Muscle of leg (tissue), 11 donors: ENCODE results near the gene BTNL8. TPM values are rescaled to one million over a fixed set of nuclear protein-coding genes. Genes with fewer than 3 reads are reported as not detected.
A peak's percentile ranks its signal among the peaks of the same experiment; 100 is the strongest.

ENCODE experiments used
- DNase-seq: peaks from one replicate; pipeline ENCODE4 v3.0.0; 2013
- H3K27ac ChIP-seq: one replicate; pipeline ENCODE4 v1.5.1; 2013; ENCODE audit warnings: mild to moderate bottlenecking, low read length, control low read depth
- H3K27me3 ChIP-seq: one replicate; pipeline ENCODE4 v1.6.1; 2013; ENCODE audit warnings: low read length; ENCODE audit not compliant: control insufficient read depth, insufficient read depth
- H3K36me3 ChIP-seq: one replicate; pipeline ENCODE4 v1.6.1; 2013; ENCODE audit warnings: low read length; ENCODE audit not compliant: control insufficient read depth, insufficient read depth
- H3K4me1 ChIP-seq: one replicate; pipeline ENCODE4 v1.6.1; 2013; ENCODE audit warnings: low read length; ENCODE audit not compliant: control insufficient read depth, insufficient read depth
- H3K4me3 ChIP-seq: one replicate; pipeline ENCODE4 v1.5.1; 2013; ENCODE audit warnings: low read length, control low read depth
- H3K9me3 ChIP-seq: replicated peaks from 2 replicates; pipeline ENCODE4 v1.6.1; 2013; ENCODE audit warnings: low read depth, low read length; ENCODE audit not compliant: control insufficient read depth
- WGBS: methylation state at CpG from one replicate; pipeline ENCODE4 v1.1.5; 2013; ENCODE audit warnings: missing lambda C conversion rate; ENCODE audit not compliant: insufficient coverage; 5-methylcytosine and 5-hydroxymethylcytosine counted together
- polyA plus RNA-seq, 8 donors: library from polyadenylated mRNA; unstranded; fragments of 120-200 nt; gene quantifications; one replicate each; pipeline versions ENCODE4 v1.2.1 to v1.2.3, GENCODE V29; 2013; ENCODE audit warnings: inconsistent platforms in 1 of 8, low replicate concordance in 1 of 8; ENCODE audit not compliant: insufficient read length in 8 of 8, insufficient read depth in 1 of 8
- total RNA-seq: library from RNA; stranded (reverse); fragments of 120-200 nt; gene quantifications from one replicate; pipeline ENCODE4 v1.2.4, GENCODE V29; 2013

Gene BTNL8
- total and polyA plus RNA-seq, 9 donors = 0.09 to 3.0 (median 0.12) TPM; not detected in 2

- Histone ChIP-seq H3K4me1 (no peaks in the 10 kb centered on the region), H3K27ac (no peak overlapping the region), H3K36me3 (no peaks in the 10 kb centered on the region), H3K27me3 (peaks cover 7% of the 10 kb centered on the region), H3K4me3 (no peak overlapping the region), H3K9me3 (no peaks in the 10 kb centered on the region)
- no peak for DNase-seq
- 69% methylated on average over 13 of the region's 23 CpGs for WGBS
Measured at GRCh38 chr5:180982008-180982741, 83.2 kb downstream of the BTNL8 start.

GRCh38 chr5:180988016-180988415, 89.1 kb downstream of the BTNL8 start:
- Histone ChIP-seq H3K4me3 (no peak overlapping the region), H3K36me3 (no peaks in the 10 kb centered on the region), H3K27ac (no peak overlapping the region), H3K4me1 (no peaks in the 10 kb centered on the region), H3K9me3 (no peaks in the 10 kb centered on the region), H3K27me3 (no peaks in the 10 kb centered on the region)
- WGBS = no CpG with 5 or more reads among the region's 2 CpGs
- DNase-seq = no peak

GRCh38 chr5:180988592-180988991, 89.6 kb downstream of the BTNL8 start, which contains the start of gene BTNL3:
Gene BTNL3 (plus strand): TSS chr5:180988846. CDS start chr5:180989029, 183 bp downstream.
- no peak within 1 kb of the TSS for H3K27ac ChIP-seq
- 72% methylated on average over 2 of the region's 5 CpGs for WGBS
- H3K27me3 ChIP-seq = no peaks in the 10 kb centered on the region
- no peaks in the 10 kb centered on the region for H3K4me1 ChIP-seq
- no peak for DNase-seq
- no peaks in the 10 kb centered on the region for H3K36me3 ChIP-seq
- no peaks in the 10 kb centered on the region for H3K9me3 ChIP-seq
- H3K4me3 ChIP-seq = no peak within 1 kb of the TSS

- Histone ChIP-seq H3K36me3 (no peaks in the 10 kb centered on the region), H3K4me1 (no peaks in the 10 kb centered on the region), H3K27ac (no peak overlapping the region), H3K9me3 (no peaks in the 10 kb centered on the region), H3K27me3 (no peaks in the 10 kb centered on the region), H3K4me3 (no peak overlapping the region)
- WGBS = 60% methylated on average over 3 of the region's 16 CpGs
- DNase-seq = peak; percentile 5
Measured at GRCh38 chr5:180990086-180990881, 91.3 kb downstream of the BTNL8 start.

- WGBS = 80% methylated on average over 2 of the region's 5 CpGs
- no peaks in the 10 kb centered on the region for H3K9me3 ChIP-seq
- no peaks in the 10 kb centered on the region for H3K4me1 ChIP-seq
- no peak overlapping the region for H3K4me3 ChIP-seq
- H3K36me3 ChIP-seq = no peaks in the 10 kb centered on the region
- H3K27me3 ChIP-seq = no peaks in the 10 kb centered on the region
- no peak for DNase-seq
- H3K27ac ChIP-seq = no peak overlapping the region
Measured at GRCh38 chr5:180990882-180991242, 91.9 kb downstream of the BTNL8 start.

Other genes starting within 250 kb of the BTNL8 start
- gene FLT4, start 249.6 kb upstream of the BTNL8 start, total RNA-seq = 6.6 TPM
- 10 to 100 TPM in 2 of 8 donors, 1 to 10 TPM in 6; 5.4 to 12.3 (median 8.9) TPM for gene FLT4, start 249.6 kb upstream of the BTNL8 start, polyA plus RNA-seq
- not detected for gene OR2Y1, start 159.1 kb upstream of the BTNL8 start, total RNA-seq
- gene OR2Y1, start 159.1 kb upstream of the BTNL8 start, polyA plus RNA-seq = not detected
- 52.1 TPM for gene MGAT1, start 96.4 kb upstream of the BTNL8 start, total RNA-seq
- 100 to 1,000 TPM in 1 of 8 donors, 10 to 100 TPM in 7; 73.9 to 100 (median 84.3) TPM for gene MGAT1, start 96.4 kb upstream of the BTNL8 start, polyA plus RNA-seq
- gene ZFP62, start 37.9 kb upstream of the BTNL8 start, total RNA-seq = 31.7 TPM
- 10 to 100 TPM; 22.4 to 27.4 (median 24.2) TPM for gene ZFP62, start 37.9 kb upstream of the BTNL8 start, polyA plus RNA-seq
- not detected for gene BTNL3, start 89.7 kb downstream of the BTNL8 start, total RNA-seq
- gene BTNL3, start 89.7 kb downstream of the BTNL8 start, polyA plus RNA-seq = 1 to 10 TPM in 2 of 8 donors, under 1 TPM in 3, not detected in 3; 0.04 to 1.8 (median 0.08) TPM
- 5.3 TPM for gene BTNL9, start 141.1 kb downstream of the BTNL8 start, total RNA-seq
- gene BTNL9, start 141.1 kb downstream of the BTNL8 start, polyA plus RNA-seq = 10 to 100 TPM in 6 of 8 donors, 1 to 10 TPM in 2; 7.2 to 23.6 (median 11.5) TPM
- not detected for gene OR2V1, start 232.0 kb downstream of the BTNL8 start, total RNA-seq
- gene OR2V1, start 232.0 kb downstream of the BTNL8 start, polyA plus RNA-seq = under 1 TPM in 1 of 8 donors, not detected in 7; 0.08 TPM
- gene OR2V2, start 248.4 kb downstream of the BTNL8 start, total RNA-seq = not detected
- gene OR2V2, start 248.4 kb downstream of the BTNL8 start, polyA plus RNA-seq = not detected